Adipose tissue (tissue), 3 donors: ENCODE data around the gene TMCO2. TPM values are rescaled to one million over a fixed set of nuclear protein-coding genes. Genes with fewer than 3 reads are reported as not detected.
A peak's percentile ranks its signal among the peaks of the same experiment; 100 is the strongest.

Source experiments
- H3K27ac ChIP-seq: one replicate; pipeline ENCODE4 v1.5.1; 2013; ENCODE audit warnings: low read depth, low read length
- WGBS, 3 donors: extraction: QIAGEN DNeasy Blood & Tissue Kit; methylation state at CpG; one replicate each; pipeline ENCODE4 v1.1.7; 2013; 5-methylcytosine and 5-hydroxymethylcytosine counted together
- polyA plus RNA-seq, 3 donors: library from polyadenylated mRNA; stranded (reverse); fragments of 200-250 nt; gene quantifications; one replicate each; pipeline ENCODE4 v1.2.3, GENCODE V29; 2013
- donor health status: healthy with polysubstance abuse.
- donor health status: Bipolar disorder and iron deficiency.
- donor health status: healthy.

TMCO2 gene
- polyA plus RNA-seq, 3 donors = not detected

GRCh38 chr1:40256401-40257084 is 8.8 kb downstream of the TMCO2 start:
- 57 to 74% (median 67%) methylated on average over 6 of the region's 6 CpGs for WGBS, 3 donors
- H3K27ac ChIP-seq = no peak overlapping the region

- H3K27ac ChIP-seq = peak overlapping the region; percentile 94
- WGBS, 3 donors = 0 to 1% (median 0%) methylated on average over 16 of the region's 16 CpGs
These were observed 9.6 kb downstream of the TMCO2 start for GRCh38 chr1:40257313-40257687.

DNA sequence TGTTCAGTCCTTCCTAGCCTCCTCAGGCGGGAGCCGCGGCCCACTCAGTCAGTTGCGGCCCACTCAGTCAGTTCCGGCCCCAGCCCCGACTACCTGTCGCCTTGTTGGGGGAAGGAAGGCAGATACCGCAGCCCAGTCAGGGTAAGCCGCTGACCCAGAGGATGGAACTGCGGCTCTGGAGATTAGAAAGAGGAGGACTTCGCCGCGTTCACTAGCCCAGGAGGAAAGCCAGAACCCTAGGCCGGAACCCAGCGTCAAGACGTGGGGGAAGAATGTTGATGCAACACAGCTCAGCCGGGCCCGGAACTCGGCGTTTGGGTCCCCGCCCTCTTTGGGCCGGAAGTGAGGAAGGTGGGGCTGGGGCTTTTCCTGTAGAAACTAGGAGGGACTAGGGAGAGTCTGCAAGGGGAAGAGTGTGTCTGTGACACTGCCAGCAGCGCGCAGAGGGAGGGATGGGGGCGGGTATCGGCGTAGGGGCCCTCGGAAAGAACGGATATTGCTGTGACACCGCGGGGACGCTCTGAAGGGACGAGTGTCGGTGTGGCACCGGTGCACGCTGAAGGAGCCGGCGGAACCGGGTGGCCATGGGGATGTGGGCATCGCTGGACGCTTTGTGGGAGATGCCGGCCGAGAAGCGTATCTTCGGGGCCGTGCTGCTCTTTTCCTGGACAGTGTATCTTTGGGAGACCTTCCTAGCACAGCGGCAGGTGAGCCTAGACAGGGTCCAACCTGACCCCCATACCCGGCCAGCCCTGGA is 10.1 kb downstream of the TMCO2 start, which contains the start of gene ZMPSTE24:
Gene ZMPSTE24, plus strand, starts transcription at position 549 of the 757 bp plus-strand sequence. Its CDS starts 36 bp downstream, at position 585.
- 0 to 1% (median 0%) methylated on average over 48 of the region's 48 CpGs for WGBS, 3 donors
- peak within 1 kb of the TSS; percentile 94 for H3K27ac ChIP-seq

DNA sequence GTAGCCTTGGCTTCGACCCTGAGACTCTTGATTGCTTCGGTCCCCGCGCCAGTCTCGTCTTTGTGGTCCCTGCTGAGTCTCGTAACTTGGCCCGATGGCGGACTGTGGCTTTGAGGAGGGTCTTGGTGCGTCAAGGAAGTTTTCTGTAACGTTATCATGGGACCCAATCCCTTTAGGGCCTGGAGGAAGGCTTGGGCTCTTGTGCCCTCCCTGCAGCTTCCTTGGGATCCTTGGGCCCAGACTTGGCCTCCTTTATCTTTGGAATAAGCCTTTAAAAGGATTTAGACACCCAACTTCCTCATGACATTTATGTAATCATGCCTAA is 10.7 kb downstream of the TMCO2 start:
- H3K27ac ChIP-seq = no peak overlapping the region
- WGBS, 3 donors = 0% methylated on average over 10 of the region's 10 CpGs

- WGBS, 3 donors = 90 to 95% (median 93%) methylated on average over 3 of the region's 3 CpGs
- H3K27ac ChIP-seq = no peak overlapping the region
These were observed 16.6 kb downstream of the TMCO2 start for GRCh38 chr1:40264354-40264781.

DNA sequence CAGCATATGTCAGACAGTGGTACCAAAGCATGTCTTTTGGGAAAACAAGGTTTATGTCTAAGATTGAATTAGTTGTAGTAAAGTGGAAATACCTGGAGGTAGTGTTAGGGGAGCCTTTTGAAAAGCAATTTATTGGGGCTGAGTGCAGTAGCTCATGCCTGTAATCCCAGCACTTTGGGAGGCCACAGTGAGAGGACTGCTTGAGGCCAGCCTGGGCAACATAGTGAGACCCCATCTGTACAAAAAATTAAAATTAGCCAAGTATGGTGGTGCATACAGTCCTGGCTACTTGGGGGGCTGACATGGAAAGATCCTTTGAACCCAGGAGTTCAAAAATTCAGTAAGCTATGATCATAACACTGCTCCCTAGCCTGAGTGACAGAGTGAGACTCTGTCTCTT is 17.6 kb downstream of the TMCO2 start:
- no peak overlapping the region for H3K27ac ChIP-seq

DNA sequence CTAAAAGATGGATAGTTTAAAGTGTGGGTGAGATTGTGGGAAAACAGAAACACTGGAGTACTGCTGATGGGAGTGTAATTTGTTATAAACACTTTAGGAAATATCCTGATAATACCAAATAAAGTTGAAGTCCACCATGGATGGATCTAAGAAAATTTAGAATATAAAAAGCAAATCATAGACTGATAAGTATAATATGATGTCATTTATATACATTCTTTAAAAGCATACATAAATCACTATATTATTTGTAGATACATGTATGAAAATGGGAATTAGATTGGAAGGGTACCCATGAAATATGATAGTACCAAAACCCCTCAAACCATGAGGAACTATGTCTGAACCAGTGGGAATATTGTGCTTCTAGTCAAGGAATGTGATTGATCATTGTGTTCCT is 18.2 kb downstream of the TMCO2 start:
- no peak overlapping the region for H3K27ac ChIP-seq

DNA sequence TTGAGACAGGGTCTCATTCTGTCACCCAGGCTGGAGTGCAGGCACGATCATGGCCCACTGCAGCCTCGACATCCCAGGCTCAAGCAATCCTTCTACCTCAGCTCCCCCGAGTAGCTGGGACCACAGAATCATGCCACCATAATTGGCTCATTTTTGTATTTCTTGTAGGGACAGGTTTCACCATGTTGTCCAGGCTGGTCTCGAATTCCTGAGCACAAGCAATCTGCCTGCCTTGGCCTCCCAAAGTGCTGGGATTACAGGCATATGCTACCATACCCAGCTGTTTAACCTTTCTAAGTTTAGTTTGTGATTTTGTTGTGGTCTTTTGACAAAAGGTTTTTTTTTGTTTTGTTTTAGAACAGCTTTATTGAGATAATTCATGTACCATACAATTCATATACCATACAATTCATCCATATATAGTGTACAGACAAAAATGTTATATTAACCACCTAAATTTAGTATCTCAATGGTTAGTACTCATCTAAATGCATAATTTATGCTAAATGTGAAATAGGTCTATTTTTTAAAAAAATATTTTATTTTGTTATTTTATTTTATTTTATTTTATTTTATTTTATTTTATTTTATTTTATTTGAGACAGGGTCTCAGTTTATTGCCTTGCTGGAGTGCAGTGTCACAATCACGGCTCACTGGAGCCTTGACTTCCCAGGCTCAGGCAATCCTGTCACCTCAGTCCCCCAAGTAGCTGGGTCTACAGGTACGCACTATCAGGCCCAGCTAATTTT is 19.2 kb downstream of the TMCO2 start:
- WGBS, 3 donors = 94 to 97% (median 96%) methylated on average over 6 of the region's 6 CpGs
- no peak overlapping the region for H3K27ac ChIP-seq

- no peak overlapping the region for H3K27ac ChIP-seq
- 28 to 57% (median 52%) methylated on average over 2 of the region's 2 CpGs for WGBS, 3 donors
These were observed 20.0 kb downstream of the TMCO2 start for GRCh38 chr1:40267767-40268187.

DNA sequence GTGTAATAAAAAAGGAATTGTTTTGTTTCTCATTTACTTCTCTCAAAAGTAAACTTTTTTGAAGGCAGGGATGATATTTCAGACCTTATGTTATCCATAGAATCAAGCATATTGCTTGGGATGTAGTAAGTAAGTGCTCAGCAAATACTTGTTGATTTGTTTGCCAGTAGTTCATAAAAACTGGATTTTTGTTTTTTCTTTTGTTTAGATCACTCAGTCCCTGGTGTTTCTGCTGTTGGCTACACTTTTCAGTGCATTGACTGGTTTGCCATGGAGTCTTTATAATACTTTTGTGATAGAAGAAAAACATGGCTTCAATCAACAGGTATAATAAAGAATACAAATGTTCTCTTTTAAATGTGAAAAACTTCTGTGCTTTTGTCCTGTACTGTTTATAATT is 20.5 kb downstream of the TMCO2 start:
- H3K27ac ChIP-seq = no peak overlapping the region

DNA sequence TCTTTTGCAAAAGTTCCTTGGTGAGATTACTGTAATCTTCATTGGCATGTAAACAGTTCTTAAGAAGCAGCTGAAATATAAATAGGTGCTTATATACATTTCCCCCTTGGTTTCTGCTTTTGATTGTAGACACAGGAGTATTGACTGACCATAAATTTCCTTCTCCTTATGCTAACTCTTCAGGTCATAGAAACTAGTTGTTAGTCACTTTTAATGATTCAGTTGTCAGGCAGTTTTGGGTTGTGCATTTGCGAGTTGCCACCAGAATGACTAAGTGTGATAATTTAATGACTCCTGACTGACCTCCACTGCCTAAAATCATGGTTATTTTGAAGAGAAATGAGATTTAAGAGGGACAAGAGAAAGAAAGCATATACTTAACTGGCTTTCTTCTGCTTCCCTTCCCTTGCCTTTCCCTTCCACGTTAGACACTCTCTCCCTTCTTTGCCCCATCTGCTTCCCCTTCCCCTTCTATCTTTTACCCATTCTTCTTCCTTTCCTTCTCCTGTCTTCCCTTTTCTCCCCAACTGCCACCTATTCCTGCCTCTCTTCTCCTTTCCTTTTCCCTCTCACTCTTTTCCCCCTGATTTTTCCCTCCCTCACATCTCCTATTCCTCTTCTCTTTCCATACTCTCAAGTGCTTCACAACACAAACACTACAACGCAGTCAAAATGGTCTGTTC is 22.6 kb downstream of the TMCO2 start:
- 50 to 70% (median 70%) methylated on average over 3 of the region's 3 CpGs for WGBS, 3 donors

DNA sequence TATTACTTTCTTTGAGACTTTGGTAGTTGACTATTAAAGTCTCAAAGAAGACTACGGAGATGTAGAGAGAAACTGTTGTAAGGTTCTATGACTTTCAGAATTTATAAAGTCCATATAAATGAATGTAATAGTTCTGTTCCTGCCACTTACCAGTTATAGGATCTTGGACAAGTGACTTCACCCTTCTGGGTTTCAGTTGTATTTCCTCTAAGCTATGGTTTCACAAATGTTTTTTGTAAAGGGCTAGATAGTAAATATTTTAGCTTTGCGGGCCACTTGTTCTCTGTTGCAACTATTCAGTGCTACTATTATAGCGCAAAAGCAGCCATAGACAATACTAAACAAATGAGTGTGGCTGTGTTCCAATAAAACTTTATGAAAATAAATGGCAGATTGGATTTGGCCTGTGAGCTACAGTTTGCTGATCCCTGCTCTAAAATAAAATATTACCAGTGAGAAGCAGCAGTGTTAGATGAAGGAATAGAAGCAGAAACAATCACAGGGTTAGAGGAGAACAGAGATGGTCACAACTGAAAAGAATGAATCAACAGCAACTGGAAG is 25.0 kb downstream of the TMCO2 start:
- WGBS, 3 donors = 92 to 99% (median 96%) methylated on average over 3 of the region's 3 CpGs
- H3K27ac ChIP-seq = no peak overlapping the region

More for the DNA sequence above, 22.6 kb downstream of the TMCO2 start:
- no peak overlapping the region for H3K27ac ChIP-seq

- 45 to 91% (median 86%) methylated on average over 4 of the region's 4 CpGs for WGBS, 3 donors
These were observed 25.9 kb downstream of the TMCO2 start for GRCh38 chr1:40273547-40274166.

GRCh38 chr1:40274331-40274730 is 26.6 kb downstream of the TMCO2 start:
- 96 to 97% (median 96%) methylated on average over 2 of the region's 2 CpGs for WGBS, 3 donors
- no peak overlapping the region for H3K27ac ChIP-seq

More at GRCh38 chr1:40273547-40274166, 25.9 kb downstream of the TMCO2 start:
- H3K27ac ChIP-seq = no peak overlapping the region

- WGBS, 3 donors = 93 to 98% (median 98%) methylated on average over 3 of the region's 3 CpGs
These were observed 28.4 kb downstream of the TMCO2 start for GRCh38 chr1:40276122-40276521.

DNA sequence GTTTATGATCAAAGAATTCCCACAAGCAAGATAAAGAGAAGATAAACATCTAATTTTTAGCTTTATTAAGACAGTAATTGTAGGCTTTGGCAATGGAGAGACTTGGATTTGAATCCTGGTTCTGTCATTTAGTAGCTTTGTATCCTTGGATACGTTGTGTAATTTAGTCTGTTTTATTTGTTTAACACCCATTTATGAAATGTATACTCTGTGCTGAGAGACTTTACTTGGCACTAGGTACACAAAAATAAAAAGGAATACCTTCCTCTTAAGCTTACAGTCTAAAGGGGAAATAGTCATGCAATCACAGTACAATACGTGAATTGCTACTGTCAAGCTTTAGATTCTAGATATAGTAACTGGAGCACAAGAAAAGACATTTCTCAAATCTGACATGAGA is 34.1 kb downstream of the TMCO2 start:
- 58 to 80% (median 76%) methylated on average over 2 of the region's 2 CpGs for WGBS, 3 donors
- H3K27ac ChIP-seq = no peak overlapping the region

More at GRCh38 chr1:40276122-40276521, 28.4 kb downstream of the TMCO2 start:
- no peak overlapping the region for H3K27ac ChIP-seq

DNA sequence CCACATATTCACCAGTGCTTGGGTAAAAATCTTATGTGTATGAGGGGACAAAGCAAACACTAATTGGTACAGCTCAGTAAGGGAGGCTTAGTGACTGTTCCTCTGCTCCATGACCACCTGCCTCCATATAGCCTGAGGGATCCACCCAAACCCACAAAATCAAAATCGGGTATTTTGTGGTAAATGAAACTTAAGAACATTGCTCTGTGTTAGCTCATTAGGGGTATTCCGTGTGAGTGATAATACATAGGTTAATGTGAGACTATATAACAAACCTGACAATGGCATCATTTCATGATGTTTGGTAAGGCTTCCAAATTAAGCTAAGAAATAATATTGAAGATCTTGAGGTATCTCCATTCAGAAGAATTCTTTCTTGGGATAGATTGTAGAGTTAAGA is 43.6 kb downstream of the TMCO2 start:
- H3K27ac ChIP-seq = no peak overlapping the region
- WGBS, 3 donors = 92 to 94% (median 93%) methylated on average over 2 of the region's 2 CpGs
